Stomach (tissue), 4 donors: ENCODE data around the gene CCDC127.

Experiments used
- CTCF ChIP-seq, 7 experiments: fragments of 450-650 bp in 4 of 7; fragments of 200-600 bp in 3 of 7; sonication (generic) in 3 of 7; IDR thresholded peaks; one replicate each; pipeline ENCODE4 v1.5.1; 2016 to 2019; ENCODE audit warnings: antibody characterized with exemption in 7 of 7, control low read depth in 2 of 7, mild to moderate bottlenecking in 1 of 7
- EP300 ChIP-seq: sonication (generic); formaldehyde crosslinking; IDR thresholded peaks from one replicate; pipeline ENCODE4 v1.6.1; 2017; ENCODE audit warnings: antibody characterized with exemption

- TF ChIP-seq CTCF (IDR thresholded peaks at IDR 0.05) (no peak), EP300 (no peak)
Measured at GRCh38 chr5:201672-202071, 16.3 kb downstream of the CCDC127 start.
